H1 (cell line): Measurements from ENCODE around the gene TGFB1.

Experiments
- EZH2 ChIP-seq: fragments of 200-600 bp; sonication (generic); IDR thresholded peaks from 2 replicates; pipeline ENCODE4 v1.7.1; 2012; ENCODE audit warnings: low read depth, mild to moderate bottlenecking, moderate library complexity, low read length, inconsistent platforms; ENCODE audit not compliant: severe bottlenecking
- HDAC6 ChIP-seq: IDR thresholded peaks from one replicate; pipeline ENCODE4 v1.7.1; 2012; ENCODE audit warnings: low read depth, mild to moderate bottlenecking, inconsistent platforms, low read length, moderate library complexity
- NANOG ChIP-seq: IDR thresholded peaks from 2 replicates; pipeline ENCODE4 v1.6.1; 2011; ENCODE audit warnings: low read length, low read depth, mild to moderate bottlenecking, inconsistent platforms; ENCODE audit not compliant: insufficient read depth, poor library complexity, severe bottlenecking
- RAD21 ChIP-seq, 2 experiments: IDR thresholded peaks in 1 of 2; conservative IDR thresholded peaks in 1 of 2; 2 replicates each; pipeline ENCODE4 v1.6.1; 2011; ENCODE audit warnings: low read depth in 2 of 2, low read length in 2 of 2, improper control_type of control experiment in 1 of 2, inconsistent platforms in 1 of 2, mild to moderate bottlenecking in 1 of 2, moderate library complexity in 1 of 2
- SP4 ChIP-seq: IDR thresholded peaks from 2 replicates; pipeline ENCODE4 v1.6.1; 2012; ENCODE audit warnings: low read length, inconsistent platforms
- TAF7 ChIP-seq: optimal IDR thresholded peaks from 2 replicates; pipeline ENCODE3; 2011; ENCODE audit warnings: low read depth, mild to moderate bottlenecking, inconsistent platforms, low read length, moderate library complexity, borderline replicate concordance
- ZNF274 ChIP-seq: IDR thresholded peaks from 2 replicates; pipeline ENCODE4 v1.7.0; 2012; ENCODE audit warnings: low read length, borderline replicate concordance; ENCODE audit errors: extremely low read depth
- TF ChIP-seq, protein P1 (sequence below), 3 experiments: IDR thresholded peaks; 1 replicate in 2 of 3; 2 replicates in 1 of 3; pipeline versions ENCODE4 v1.5.1 to v1.6.1; 2011; ENCODE audit warnings: low read length in 3 of 3, mild to moderate bottlenecking in 3 of 3, inconsistent platforms in 2 of 3, low read depth in 1 of 3, moderate library complexity in 1 of 3; ENCODE audit not compliant: insufficient read depth in 1 of 3; ENCODE audit errors: control extremely low read depth in 1 of 3
- TF ChIP-seq, protein P2 (sequence below): IDR thresholded peaks from 2 replicates; pipeline ENCODE4 v1.6.1; 2011; ENCODE audit warnings: low read length, improper control_type of control experiment

GRCh38 chr19:41397086-41398049 lies 43.6 kb upstream of the TGFB1 start, which contains the start of the genes BCKDHA and EXOSC5:
- TF ChIP-seq, protein P1, sequence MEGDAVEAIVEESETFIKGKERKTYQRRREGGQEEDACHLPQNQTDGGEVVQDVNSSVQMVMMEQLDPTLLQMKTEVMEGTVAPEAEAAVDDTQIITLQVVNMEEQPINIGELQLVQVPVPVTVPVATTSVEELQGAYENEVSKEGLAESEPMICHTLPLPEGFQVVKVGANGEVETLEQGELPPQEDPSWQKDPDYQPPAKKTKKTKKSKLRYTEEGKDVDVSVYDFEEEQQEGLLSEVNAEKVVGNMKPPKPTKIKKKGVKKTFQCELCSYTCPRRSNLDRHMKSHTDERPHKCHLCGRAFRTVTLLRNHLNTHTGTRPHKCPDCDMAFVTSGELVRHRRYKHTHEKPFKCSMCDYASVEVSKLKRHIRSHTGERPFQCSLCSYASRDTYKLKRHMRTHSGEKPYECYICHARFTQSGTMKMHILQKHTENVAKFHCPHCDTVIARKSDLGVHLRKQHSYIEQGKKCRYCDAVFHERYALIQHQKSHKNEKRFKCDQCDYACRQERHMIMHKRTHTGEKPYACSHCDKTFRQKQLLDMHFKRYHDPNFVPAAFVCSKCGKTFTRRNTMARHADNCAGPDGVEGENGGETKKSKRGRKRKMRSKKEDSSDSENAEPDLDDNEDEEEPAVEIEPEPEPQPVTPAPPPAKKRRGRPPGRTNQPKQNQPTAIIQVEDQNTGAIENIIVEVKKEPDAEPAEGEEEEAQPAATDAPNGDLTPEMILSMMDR (IDR thresholded peaks at IDR 0.05; ENCODE audit: control extremely low read depth in 1 of 3, insufficient read depth in 1 of 3, low read depth in 1 of 3, low read length in 3 of 3): no peak
- TF ChIP-seq SP4 (peak; percentile 99), TAF7 (peak; percentile 39), RAD21 (IDR thresholded peaks at IDR 0.05 in 1 of 2, conservative IDR thresholded peaks at IDR 0.05 in 1 of 2; ENCODE audit: low read depth in 2 of 2, low read length in 2 of 2) (no peak), NANOG (no peak), EZH2 (no peak), HDAC6 (no peak), ZNF274 (no peak)
- TF ChIP-seq, protein P2, sequence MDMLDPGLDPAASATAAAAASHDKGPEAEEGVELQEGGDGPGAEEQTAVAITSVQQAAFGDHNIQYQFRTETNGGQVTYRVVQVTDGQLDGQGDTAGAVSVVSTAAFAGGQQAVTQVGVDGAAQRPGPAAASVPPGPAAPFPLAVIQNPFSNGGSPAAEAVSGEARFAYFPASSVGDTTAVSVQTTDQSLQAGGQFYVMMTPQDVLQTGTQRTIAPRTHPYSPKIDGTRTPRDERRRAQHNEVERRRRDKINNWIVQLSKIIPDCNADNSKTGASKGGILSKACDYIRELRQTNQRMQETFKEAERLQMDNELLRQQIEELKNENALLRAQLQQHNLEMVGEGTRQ: peak; percentile 83
